NB4 (cell line): ENCODE measurements around the gene MOXD1.

ENCODE experiments used
- CTCF ChIP-seq: IDR thresholded peaks from one replicate; pipeline ENCODE4 v1.5.1; 2012; ENCODE audit warnings: low read depth, low read length
- MYC ChIP-seq: IDR thresholded peaks from 2 replicates; pipeline ENCODE4 v1.6.1; 2011; ENCODE audit warnings: low read depth, low read length
- POLR2A ChIP-seq: IDR thresholded peaks from 2 replicates; pipeline ENCODE4 v1.6.1; 2011; ENCODE audit warnings: mild to moderate bottlenecking; ENCODE audit not compliant: insufficient read length; ENCODE audit errors: extremely low read depth

GRCh38 chr6:132395015-132395597 is 6.2 kb downstream of the MOXD1 start:
- TF ChIP-seq POLR2A (no peak), CTCF (no peak), MYC (no peak)
